GM12801 (cell line): Measurements from ENCODE around the gene PLXNC1.

Source experiments
- CTCF ChIP-seq: IDR thresholded peaks from one replicate; pipeline ENCODE4 v1.5.1; 2011; ENCODE audit warnings: control low read depth; ENCODE audit not compliant: insufficient read length; ENCODE audit errors: extremely low read depth

PLXNC1 gene

DNA sequence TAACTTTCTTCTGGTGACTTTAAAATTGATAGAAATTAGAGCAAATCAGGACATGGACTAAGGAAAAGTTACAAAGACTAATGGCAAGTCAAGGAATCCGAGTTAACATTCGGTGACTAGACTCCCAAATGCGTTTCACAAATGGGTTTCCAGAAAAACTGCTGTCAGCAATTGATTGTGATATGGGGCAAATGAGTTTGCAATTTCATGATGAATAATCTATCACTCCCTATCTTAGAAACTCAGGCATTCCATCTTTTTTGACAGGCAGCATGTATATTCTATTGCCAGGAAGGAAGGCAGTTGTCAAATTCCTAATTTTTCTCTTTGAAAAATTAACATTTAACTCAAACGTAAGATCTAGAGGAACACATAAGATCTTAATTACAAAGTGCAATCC, 40.5 kb upstream of the PLXNC1 start:
- no peak for TF ChIP-seq CTCF

- no peak for TF ChIP-seq CTCF
These were observed 39.2 kb upstream of the PLXNC1 start for GRCh38 chr12:94109160-94109559.

DNA sequence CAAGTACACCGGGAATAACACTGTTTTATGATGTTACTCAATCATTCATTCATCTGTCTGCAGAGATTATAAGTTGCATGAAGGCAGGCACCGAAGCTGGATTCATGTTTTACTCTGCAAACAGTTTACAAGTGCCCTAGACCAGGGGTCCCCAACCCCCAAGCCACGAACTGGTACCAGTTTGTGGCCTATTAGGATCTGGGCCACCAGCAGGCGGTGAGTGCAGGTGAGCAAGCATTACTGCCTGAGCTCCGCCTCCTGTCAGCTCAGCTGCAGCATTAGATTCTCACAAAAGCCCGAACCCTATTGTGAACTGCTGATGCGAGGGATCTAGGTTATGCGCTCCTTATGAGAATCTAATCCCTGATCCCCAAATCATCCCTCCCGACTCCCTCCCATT, 38.1 kb upstream of the PLXNC1 start:
- no peak for TF ChIP-seq CTCF

GRCh38 chr12:94111302-94111701, 37.1 kb upstream of the PLXNC1 start:
- TF ChIP-seq CTCF: no peak

DNA sequence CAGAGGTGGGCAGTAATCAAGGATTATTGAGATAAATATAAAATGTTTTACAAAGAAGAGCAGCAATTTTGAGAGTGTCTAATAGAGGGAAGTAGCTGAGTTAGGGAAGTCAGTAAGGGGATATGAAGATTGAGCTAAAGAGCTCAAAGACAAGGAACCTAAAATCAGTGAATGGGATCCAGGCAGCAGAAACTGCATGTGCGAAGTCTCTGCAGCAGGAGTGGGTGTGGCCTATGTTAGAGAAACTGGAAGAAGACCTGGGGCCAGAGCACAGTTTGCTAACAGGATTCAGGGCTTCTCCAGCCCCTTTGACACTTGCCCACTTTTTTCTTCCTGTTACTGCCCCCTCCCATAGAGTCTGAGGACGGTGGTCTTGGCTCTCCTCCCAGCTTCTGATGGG, 36.3 kb upstream of the PLXNC1 start:
- TF ChIP-seq CTCF: no peak

GRCh38 chr12:94114166-94114565, 34.2 kb upstream of the PLXNC1 start:
- no peak for TF ChIP-seq CTCF

DNA sequence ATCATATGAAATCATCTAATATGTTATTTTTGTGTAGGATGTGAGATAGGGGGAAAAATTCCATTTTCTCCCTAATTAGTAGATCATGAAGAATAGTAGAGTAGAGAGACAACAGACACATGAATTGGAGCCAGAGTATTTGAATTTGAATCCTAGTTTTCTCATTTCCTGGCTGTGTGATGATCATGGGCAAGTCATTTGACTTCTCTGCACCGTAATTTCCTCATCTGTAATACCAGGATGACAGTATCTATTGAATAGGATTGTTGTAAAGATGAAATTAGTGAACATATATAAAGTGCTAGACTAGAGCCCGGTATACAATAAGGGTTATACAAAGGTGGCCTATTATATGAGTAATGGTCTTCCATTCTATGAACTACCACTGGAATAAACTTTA, 32.2 kb upstream of the PLXNC1 start:
- no peak for TF ChIP-seq CTCF

- no peak for TF ChIP-seq CTCF
These were observed 26.5 kb upstream of the PLXNC1 start for GRCh38 chr12:94121886-94122285.
